Subcutaneous abdominal adipose tissue (tissue), 5 donors: ENCODE measurements around the gene DKK3.

Experiments
- H3K27ac ChIP-seq: one replicate; pipeline ENCODE4 v1.7.0; 2013; ENCODE audit warnings: low read depth, mild to moderate bottlenecking, inconsistent platforms, low read length, moderate library complexity
- H3K27me3 ChIP-seq, 5 donors: one replicate each; pipeline ENCODE4 v1.7.0; 2013; ENCODE audit warnings: low read length in 5 of 5, inconsistent platforms in 1 of 5; ENCODE audit not compliant: control insufficient read depth in 5 of 5, insufficient read depth in 4 of 5
- H3K36me3 ChIP-seq, 5 donors: one replicate each; pipeline ENCODE4 v1.7.0; 2013; ENCODE audit warnings: low read length in 5 of 5; ENCODE audit not compliant: control insufficient read depth in 5 of 5, insufficient read depth in 5 of 5
- H3K4me1 ChIP-seq, 5 donors: one replicate each; pipeline ENCODE4 v1.7.0; 2013; ENCODE audit warnings: low read length in 5 of 5, mild to moderate bottlenecking in 3 of 5, moderate library complexity in 1 of 5; ENCODE audit not compliant: control insufficient read depth in 5 of 5, insufficient read depth in 5 of 5
- H3K4me3 ChIP-seq, 5 donors: one replicate each; pipeline ENCODE4 v1.7.0; 2013; ENCODE audit warnings: low read length in 5 of 5, low read depth in 1 of 5
- H3K9ac ChIP-seq, 5 donors: one replicate each; pipeline ENCODE4 v1.7.0; 2013; ENCODE audit warnings: low read length in 5 of 5, mild to moderate bottlenecking in 4 of 5, moderate library complexity in 3 of 5
- H3K9me3 ChIP-seq, 5 donors: one replicate each; pipeline ENCODE4 v1.7.0; 2013; ENCODE audit warnings: low read length in 5 of 5; ENCODE audit not compliant: control insufficient read depth in 5 of 5
- donor health status: healthy.
- donor health status: healthy.
- donor health status: healthy.
- donor health status: healthy.
- donor health status: healthy.

Gene DKK3

DNA sequence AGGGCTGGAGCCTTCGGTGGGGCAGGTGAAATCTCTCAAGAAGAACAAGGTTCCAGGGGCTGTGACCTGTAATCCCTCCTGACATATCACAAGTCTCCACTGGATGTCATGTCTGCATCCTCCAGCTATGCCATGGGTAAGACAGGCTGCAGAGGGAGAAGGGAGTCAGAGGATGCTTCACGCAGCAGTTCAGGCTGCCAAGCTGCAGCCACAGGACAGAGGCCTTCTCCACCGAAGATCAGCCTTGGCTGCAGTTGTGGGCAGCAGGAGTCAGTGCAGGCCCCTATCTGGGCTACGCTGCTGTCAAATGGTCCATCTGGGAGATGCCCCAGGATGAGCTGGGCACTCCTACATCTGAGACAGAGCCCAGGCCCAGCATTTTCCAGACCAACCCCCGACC is 25.0 kb downstream of the DKK3 start:
- peaks cover 0 to 13% (median 5%) of the 10 kb centered on the region in 5 donors for H3K27me3 ChIP-seq
- H3K4me3 ChIP-seq: no peak overlapping the region
- H3K4me1 ChIP-seq: peaks cover 6 to 24% (median 11%) of the 10 kb centered on the region in 5 donors
- H3K36me3 ChIP-seq: no peaks in the 10 kb centered on the region
- no peak overlapping the region for H3K27ac ChIP-seq
- H3K9me3 ChIP-seq: peaks cover 0 to 5% (median 4%) of the 10 kb centered on the region in 5 donors
- no peak overlapping the region for H3K9ac ChIP-seq

- Histone ChIP-seq H3K4me3 (no peak overlapping the region), H3K9me3 (peaks cover 0 to 5% (median 4%) of the 10 kb centered on the region in 5 donors), H3K9ac (no peak overlapping the region), H3K36me3 (no peaks in the 10 kb centered on the region), H3K27ac (no peak overlapping the region), H3K4me1 (peaks cover 6 to 28% (median 14%) of the 10 kb centered on the region in 5 donors), H3K27me3 (peaks cover 0 to 13% (median 5%) of the 10 kb centered on the region in 5 donors)
Observed at GRCh38 chr11:11982975-11983374, 25.5 kb downstream of the DKK3 start.

DNA sequence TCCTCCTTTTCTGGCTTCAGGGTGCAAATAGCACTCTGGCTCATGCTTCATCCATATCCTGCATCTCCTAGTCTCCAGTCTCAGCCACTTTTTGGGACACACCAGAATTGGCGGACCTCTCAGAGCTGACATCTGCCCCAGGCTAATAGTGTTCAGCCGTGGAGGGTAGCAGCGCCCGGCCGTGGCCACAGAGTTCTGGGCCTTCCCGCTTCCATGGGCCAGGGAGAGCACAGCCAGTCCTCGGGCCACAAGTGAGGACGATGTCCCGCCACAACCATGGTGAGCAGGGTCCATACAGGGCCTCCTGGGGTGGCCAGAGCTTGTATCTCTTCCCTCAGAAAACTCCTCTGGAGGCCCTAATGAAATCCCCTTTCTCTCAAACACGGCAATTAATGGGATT is 26.0 kb downstream of the DKK3 start:
- H3K27ac ChIP-seq: no peak overlapping the region
- no peak overlapping the region for H3K4me3 ChIP-seq
- H3K9me3 ChIP-seq: peaks cover 0 to 5% (median 4%) of the 10 kb centered on the region in 5 donors
- H3K9ac ChIP-seq: no peak overlapping the region
- H3K36me3 ChIP-seq: no peaks in the 10 kb centered on the region
- H3K27me3 ChIP-seq: peaks cover 0 to 13% (median 5%) of the 10 kb centered on the region in 5 donors
- H3K4me1 ChIP-seq: peaks cover 8 to 34% (median 18%) of the 10 kb centered on the region in 5 donors

DNA sequence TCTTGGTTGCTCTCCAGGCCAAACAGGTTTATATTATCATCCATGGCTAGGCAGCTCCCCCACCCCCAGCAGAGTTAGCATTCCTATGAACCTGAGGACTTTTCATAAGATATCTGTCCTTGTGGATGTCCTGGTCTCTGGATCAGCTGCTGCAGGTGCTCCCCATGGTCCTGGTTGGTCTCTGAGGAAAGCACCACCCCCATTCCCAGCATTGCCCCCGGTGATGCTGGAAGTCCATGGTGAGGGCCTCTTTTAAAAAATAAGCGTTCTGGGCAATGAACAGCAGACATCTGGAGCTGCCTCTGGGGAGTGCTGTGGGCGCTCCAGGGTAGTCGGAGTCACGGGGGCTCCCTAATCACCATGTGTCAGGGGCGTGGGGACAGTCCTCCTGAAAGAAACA is 26.6 kb downstream of the DKK3 start:
- Histone ChIP-seq H3K27ac (no peak overlapping the region), H3K36me3 (no peaks in the 10 kb centered on the region), H3K4me3 (no peak overlapping the region), H3K9me3 (peaks cover 0 to 5% (median 4%) of the 10 kb centered on the region in 5 donors), H3K4me1 (peaks cover 9 to 40% (median 24%) of the 10 kb centered on the region in 5 donors), H3K9ac (no peak overlapping the region), H3K27me3 (peaks cover 0 to 13% (median 5%) of the 10 kb centered on the region in 5 donors)

- no peak overlapping the region for H3K27ac ChIP-seq
- H3K36me3 ChIP-seq: no peaks in the 10 kb centered on the region
- no peak overlapping the region for H3K4me3 ChIP-seq
- peaks cover 0 to 13% (median 5%) of the 10 kb centered on the region in 5 donors for H3K27me3 ChIP-seq
- peaks cover 9 to 45% (median 29%) of the 10 kb centered on the region in 5 donors for H3K4me1 ChIP-seq
- H3K9me3 ChIP-seq: peaks cover 0 to 5% (median 4%) of the 10 kb centered on the region in 5 donors
- no peak overlapping the region for H3K9ac ChIP-seq
Observed at GRCh38 chr11:11981364-11981763, 27.1 kb downstream of the DKK3 start.

GRCh38 chr11:11980841-11981308 is 27.6 kb downstream of the DKK3 start:
- peaks cover 9 to 49% (median 31%) of the 10 kb centered on the region in 5 donors for H3K4me1 ChIP-seq
- no peak overlapping the region for H3K9ac ChIP-seq
- H3K9me3 ChIP-seq: peaks cover 0 to 5% (median 4%) of the 10 kb centered on the region in 5 donors
- peaks cover 0 to 10% (median 5%) of the 10 kb centered on the region in 5 donors for H3K27me3 ChIP-seq
- H3K4me3 ChIP-seq: no peak overlapping the region
- no peaks in the 10 kb centered on the region for H3K36me3 ChIP-seq
- H3K27ac ChIP-seq: no peak overlapping the region

DNA sequence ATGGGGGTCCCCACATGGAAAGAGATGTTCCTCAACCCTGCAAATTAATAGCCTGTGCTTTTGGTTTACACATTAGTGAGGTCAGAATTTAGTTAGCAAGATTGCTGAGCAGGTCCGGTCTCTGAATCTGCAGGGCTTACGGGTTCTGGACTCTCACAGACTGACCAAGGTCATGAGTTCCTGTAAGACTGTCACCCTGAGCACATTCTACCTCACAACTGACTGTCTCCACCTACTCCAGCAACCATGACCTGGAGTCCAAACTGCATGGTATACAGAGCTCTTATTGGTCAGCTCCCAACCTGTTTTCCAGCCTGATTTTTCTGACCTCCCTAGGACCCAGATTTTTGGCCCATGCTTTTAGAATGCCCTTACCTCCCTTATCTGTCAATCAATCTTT is 28.2 kb downstream of the DKK3 start:
- H3K36me3 ChIP-seq: no peaks in the 10 kb centered on the region
- H3K4me3 ChIP-seq: no peak overlapping the region
- no peak overlapping the region for H3K9ac ChIP-seq
- peaks cover 0 to 10% (median 5%) of the 10 kb centered on the region in 5 donors for H3K27me3 ChIP-seq
- H3K9me3 ChIP-seq: peaks cover 0 to 5% (median 4%) of the 10 kb centered on the region in 5 donors
- peaks cover 9 to 56% (median 31%) of the 10 kb centered on the region in 5 donors for H3K4me1 ChIP-seq
- no peak overlapping the region for H3K27ac ChIP-seq

GRCh38 chr11:11979488-11980117 is 28.8 kb downstream of the DKK3 start:
- Histone ChIP-seq H3K9me3 (peaks cover 0 to 5% (median 4%) of the 10 kb centered on the region in 5 donors), H3K4me3 (no peak overlapping the region), H3K27ac (no peak overlapping the region), H3K36me3 (no peaks in the 10 kb centered on the region), H3K4me1 (peaks cover 9 to 60% (median 31%) of the 10 kb centered on the region in 5 donors), H3K9ac (no peak overlapping the region), H3K27me3 (peaks cover 0 to 10% (median 5%) of the 10 kb centered on the region in 5 donors)

GRCh38 chr11:11978792-11979487 is 29.5 kb downstream of the DKK3 start:
- peak overlapping the region in 2 of 5 donors; percentile 25 to 28 for H3K9ac ChIP-seq
- no peaks in the 10 kb centered on the region for H3K36me3 ChIP-seq
- peaks cover 0 to 5% (median 4%) of the 10 kb centered on the region in 5 donors for H3K9me3 ChIP-seq
- no peak overlapping the region for H3K27ac ChIP-seq
- peaks cover 9 to 62% (median 35%) of the 10 kb centered on the region in 5 donors for H3K4me1 ChIP-seq
- peaks cover 0 to 10% (median 5%) of the 10 kb centered on the region in 5 donors for H3K27me3 ChIP-seq
- H3K4me3 ChIP-seq: no peak overlapping the region
